SU-DHL-6 (cell line): ENCODE measurements around the gene IL1RN.
A peak's percentile ranks its signal among the peaks of the same experiment; 100 is the strongest.

Source experiments
- H2AFZ ChIP-seq: fragments of 200-600 bp; sonication (generic); 2 replicates; pipeline ENCODE4 v1.6.1; 2014; ENCODE audit warnings: low read depth, mild to moderate bottlenecking, moderate library complexity, mixed read lengths, antibody characterized with exemption, low read length; ENCODE audit not compliant: severe bottlenecking
- H3F3A ChIP-seq: fragments of 200-600 bp; shearing (Covaris generic); 2 replicates; pipeline ENCODE4 v1.6.0; 2016; ENCODE audit warnings: antibody characterized with exemption, mild to moderate bottlenecking; ENCODE audit not compliant: insufficient read depth
- H3K27ac ChIP-seq: fragments of 200-600 bp; sonication (generic); 2 replicates; pipeline ENCODE4 v1.5.1; 2016; ENCODE audit warnings: low read depth, mild to moderate bottlenecking, low read length, moderate library complexity, mixed read lengths
- H3K27me3 ChIP-seq: fragments of 200-600 bp; sonication (generic), shearing (Covaris generic); 2 replicates; pipeline ENCODE4 v1.6.0; 2014; ENCODE audit warnings: mild to moderate bottlenecking, low read length
- H3K36me3 ChIP-seq: fragments of 200-600 bp; sonication (generic); 2 replicates; pipeline ENCODE4 v1.6.1; 2014; ENCODE audit warnings: mild to moderate bottlenecking, low read length, mixed read lengths
- H3K4me2 ChIP-seq: fragments of 300-600, 200-600 bp; shearing (Covaris generic), sonication (generic); 2 replicates; pipeline ENCODE4 v1.6.0; 2014; ENCODE audit warnings: low read length, low read depth, mild to moderate bottlenecking; ENCODE audit not compliant: poor library complexity, severe bottlenecking
- H3K4me3 ChIP-seq: fragments of 200-600 bp; sonication (generic); 2 replicates; pipeline ENCODE4 v1.5.1; 2014; ENCODE audit warnings: antibody characterized with exemption, low read length, mild to moderate bottlenecking, mixed read lengths; ENCODE audit not compliant: insufficient read depth, poor library complexity, severe bottlenecking
- H3K79me2 ChIP-seq: fragments of 200-600 bp; sonication (generic); 2 replicates; pipeline ENCODE4 v1.6.1; 2014; ENCODE audit warnings: mild to moderate bottlenecking, low read length, moderate library complexity; ENCODE audit not compliant: insufficient read depth
- H3K9ac ChIP-seq: fragments of 200-600 bp; sonication (generic); 2 replicates; pipeline ENCODE4 v1.7.0; 2014; ENCODE audit warnings: mild to moderate bottlenecking, low read length
- H3K9me2 ChIP-seq: fragments of 200-600 bp; sonication (generic); replicated peaks from 2 replicates; pipeline ENCODE4 v1.6.1; 2014; ENCODE audit warnings: low read length; ENCODE audit not compliant: insufficient read depth
- H3K9me3 ChIP-seq: fragments of 200-600 bp; sonication (generic); 2 replicates; pipeline ENCODE4 v1.6.1; 2014; ENCODE audit warnings: low read length, mixed read lengths; ENCODE audit not compliant: insufficient read depth
- H4K20me1 ChIP-seq: fragments of 200-600 bp; sonication (generic); 2 replicates; pipeline ENCODE4 v1.6.1; 2014; ENCODE audit warnings: low read depth, mild to moderate bottlenecking, antibody characterized with exemption, low read length, moderate library complexity, mixed read lengths
- CTCF ChIP-seq: fragments of 200-600 bp; sonication (generic); IDR thresholded peaks from one replicate; pipeline ENCODE4 v1.5.1; 2017; ENCODE audit warnings: antibody characterized with exemption, mild to moderate bottlenecking, low read length, moderate library complexity; ENCODE audit not compliant: insufficient read depth, poor library complexity, severe bottlenecking
- EZH2phosphoT487 ChIP-seq: fragments of 200-600 bp; sonication (generic), shearing (Covaris generic); conservative IDR thresholded peaks from 2 replicates; pipeline ENCODE4 v1.6.1; 2018; ENCODE audit warnings: mild to moderate bottlenecking, antibody characterized with exemption, low read length, moderate library complexity, mixed read lengths

The IL1RN gene

DNA sequence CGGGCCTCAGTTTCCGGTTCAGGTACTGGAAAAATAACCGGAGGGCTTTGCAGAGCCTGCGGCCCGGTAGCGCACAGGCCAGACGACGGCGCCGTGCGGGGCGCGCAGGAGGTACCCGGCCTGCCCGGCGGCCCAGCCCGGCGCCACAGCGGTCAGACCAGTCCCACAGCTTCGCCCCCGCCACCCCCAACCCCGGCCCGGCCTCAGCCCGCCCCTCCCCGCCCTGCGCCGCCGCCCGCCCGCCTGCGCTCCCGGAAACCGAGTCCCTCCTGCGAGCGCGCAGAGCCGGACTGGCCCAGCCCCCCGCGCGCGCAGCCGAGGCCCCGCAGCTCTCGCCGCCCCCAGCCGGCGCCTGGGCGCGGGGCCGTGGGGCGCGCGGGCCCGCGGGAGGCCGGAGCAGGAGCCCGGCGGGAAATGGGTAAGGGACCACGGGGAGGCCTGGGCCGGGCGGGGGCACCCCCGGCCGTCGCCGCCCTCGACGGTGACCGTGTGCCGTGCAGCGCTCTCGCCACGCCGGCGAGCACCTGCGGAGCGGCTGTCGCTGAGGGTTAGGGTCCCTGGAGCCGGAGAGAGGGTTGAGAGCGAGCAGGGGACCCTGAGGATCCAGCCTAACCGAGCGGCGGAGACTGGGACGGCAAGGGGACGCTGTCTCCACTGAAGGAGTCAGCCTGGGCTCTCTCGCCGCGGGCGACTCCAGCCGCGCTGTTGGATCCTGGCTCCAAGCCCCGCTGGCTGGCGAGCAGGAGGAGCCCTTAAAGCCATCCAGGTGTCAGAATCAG is 29.9 kb downstream of the IL1RN start:
- 0 out of 2 replicates have a peak overlapping the region, but pooled peaks have one; percentile 13 for H3K9ac ChIP-seq
- no peaks in the 10 kb centered on the region for H3K9me2 ChIP-seq
- peak overlapping the region; percentile 34 for H3K4me2 ChIP-seq
- no peak overlapping the region for H3K27ac ChIP-seq
- no peaks in the 10 kb centered on the region for H4K20me1 ChIP-seq
- no peak overlapping the region for H2AFZ ChIP-seq
- no peaks in the 10 kb centered on the region for H3K9me3 ChIP-seq
- H3K79me2 ChIP-seq = no peaks in the 10 kb centered on the region
- H3K4me3 ChIP-seq = no peak overlapping the region
- no peak for TF ChIP-seq CTCF
- no peak for TF ChIP-seq EZH2phosphoT487
- no peaks in the 10 kb centered on the region for H3K27me3 ChIP-seq
- no peaks in the 10 kb centered on the region for H3K36me3 ChIP-seq
- H3F3A ChIP-seq = no peaks in the 10 kb centered on the region

DNA sequence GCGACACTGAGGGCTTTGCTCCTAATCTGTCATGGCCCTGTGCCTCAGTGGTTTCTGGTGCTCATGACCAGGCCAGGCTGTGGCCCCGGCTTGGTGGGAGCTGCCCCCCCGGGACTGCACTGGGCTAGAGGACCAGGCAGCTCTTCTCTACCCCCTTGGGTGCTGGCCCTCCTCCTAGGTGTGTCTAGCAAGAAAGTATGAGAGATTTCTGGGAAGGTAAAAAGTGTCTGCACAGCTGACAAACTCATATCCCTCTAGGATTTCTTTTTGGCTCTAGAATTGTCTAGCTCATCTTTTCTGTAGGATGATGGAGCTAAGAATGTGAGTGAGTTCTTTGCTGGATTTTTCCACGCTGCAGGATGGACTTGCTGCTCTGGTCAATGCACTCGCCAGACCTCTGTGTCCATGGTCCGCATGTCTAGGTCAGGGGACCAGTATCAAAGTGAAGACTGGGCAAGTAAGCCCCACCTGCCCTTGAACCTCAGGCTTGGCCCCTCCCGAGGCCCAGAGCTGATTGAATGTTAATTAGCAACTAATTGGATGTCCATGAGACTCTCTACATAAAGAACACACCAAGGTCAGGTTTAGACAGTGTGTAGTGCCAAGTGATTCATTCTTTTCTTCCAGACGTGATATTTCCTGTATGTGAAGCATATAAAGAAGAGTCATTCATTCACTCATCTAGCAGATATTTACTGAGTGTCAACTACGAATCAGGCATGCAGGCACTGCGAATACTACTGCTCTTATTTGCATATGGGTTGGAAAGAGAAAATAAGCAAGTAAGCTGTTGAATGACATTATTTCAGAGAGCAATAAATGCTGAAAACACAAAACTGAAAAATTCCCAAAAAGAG is 30.7 kb downstream of the IL1RN start:
- Histone ChIP-seq H3K4me2 (peak overlapping the region; percentile 34), H3K4me3 (no peak overlapping the region), H2AFZ (no peak overlapping the region)

GRCh38 chr2:113158884-113159553 is 31.6 kb downstream of the IL1RN start:
- H4K20me1 ChIP-seq = no peaks in the 10 kb centered on the region
- no peaks in the 10 kb centered on the region for H3K36me3 ChIP-seq
- no peak overlapping the region for H3K27ac ChIP-seq
- H3K9ac ChIP-seq = no peak overlapping the region
- no peaks in the 10 kb centered on the region for H3K9me2 ChIP-seq
- H3F3A ChIP-seq = no peaks in the 10 kb centered on the region
- no peaks in the 10 kb centered on the region for H3K27me3 ChIP-seq
- H3K4me2 ChIP-seq = no peak overlapping the region
- H3K9me3 ChIP-seq = no peaks in the 10 kb centered on the region
- TF ChIP-seq CTCF (no peak), EZH2phosphoT487 (no peak)
- no peaks in the 10 kb centered on the region for H3K79me2 ChIP-seq
- no peak overlapping the region for H3K4me3 ChIP-seq
- H2AFZ ChIP-seq = no peak overlapping the region

More for the DNA sequence above, 30.7 kb downstream of the IL1RN start:
- Histone ChIP-seq H4K20me1 (no peaks in the 10 kb centered on the region), H3F3A (no peaks in the 10 kb centered on the region), H3K27me3 (no peaks in the 10 kb centered on the region), H3K9me2 (no peaks in the 10 kb centered on the region), H3K9ac (0 out of 2 replicates have a peak overlapping the region, but pooled peaks have one; percentile 13), H3K27ac (no peak overlapping the region), H3K36me3 (no peaks in the 10 kb centered on the region), H3K9me3 (no peaks in the 10 kb centered on the region), H3K79me2 (no peaks in the 10 kb centered on the region)
- TF ChIP-seq EZH2phosphoT487 (no peak), CTCF (no peak)
